ENCODE data around the gene TRMT5.
A peak's percentile ranks its signal among the peaks of the same experiment; 100 is the strongest.

TRMT5 gene

DNA sequence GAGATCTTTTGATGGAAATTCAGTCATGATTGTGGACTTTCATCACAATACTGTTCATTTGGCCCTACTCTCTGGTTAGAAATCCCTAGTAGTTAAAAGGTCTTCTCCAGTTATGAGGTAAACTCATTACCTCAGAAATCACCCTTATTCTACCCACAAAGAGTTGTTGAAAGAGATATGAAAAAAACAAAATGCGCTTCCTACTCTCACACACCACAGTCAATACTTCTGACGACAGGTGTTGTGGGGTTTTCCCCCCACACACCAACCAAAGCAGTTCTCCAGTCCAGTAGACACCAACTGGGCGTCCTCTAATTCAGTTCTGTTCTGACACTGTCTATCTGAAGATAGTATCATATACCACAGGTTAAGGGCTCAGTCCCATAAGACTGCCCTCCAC lies 54.9 kb downstream of the TRMT5 start:
- TF ChIP-seq, protein P1, sequence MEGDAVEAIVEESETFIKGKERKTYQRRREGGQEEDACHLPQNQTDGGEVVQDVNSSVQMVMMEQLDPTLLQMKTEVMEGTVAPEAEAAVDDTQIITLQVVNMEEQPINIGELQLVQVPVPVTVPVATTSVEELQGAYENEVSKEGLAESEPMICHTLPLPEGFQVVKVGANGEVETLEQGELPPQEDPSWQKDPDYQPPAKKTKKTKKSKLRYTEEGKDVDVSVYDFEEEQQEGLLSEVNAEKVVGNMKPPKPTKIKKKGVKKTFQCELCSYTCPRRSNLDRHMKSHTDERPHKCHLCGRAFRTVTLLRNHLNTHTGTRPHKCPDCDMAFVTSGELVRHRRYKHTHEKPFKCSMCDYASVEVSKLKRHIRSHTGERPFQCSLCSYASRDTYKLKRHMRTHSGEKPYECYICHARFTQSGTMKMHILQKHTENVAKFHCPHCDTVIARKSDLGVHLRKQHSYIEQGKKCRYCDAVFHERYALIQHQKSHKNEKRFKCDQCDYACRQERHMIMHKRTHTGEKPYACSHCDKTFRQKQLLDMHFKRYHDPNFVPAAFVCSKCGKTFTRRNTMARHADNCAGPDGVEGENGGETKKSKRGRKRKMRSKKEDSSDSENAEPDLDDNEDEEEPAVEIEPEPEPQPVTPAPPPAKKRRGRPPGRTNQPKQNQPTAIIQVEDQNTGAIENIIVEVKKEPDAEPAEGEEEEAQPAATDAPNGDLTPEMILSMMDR (IDR thresholded peaks at IDR 0.05; ENCODE audit: unreplicated experiment in 3 of 3), result no peak
- Mint-ChIP-seq H3K4me3 (no peak overlapping the region), H3K4me1 (peaks cover 44% of the 10 kb centered on the region), H3K9me3 (no peaks in the 10 kb centered on the region), H3K27ac (peak overlapping the region; percentile 32 to 73 (median 48)), H3K27me3 (ENCODE audit: low read depth) (no peaks in the 10 kb centered on the region), H3K36me3 (ENCODE audit: low read depth) (peaks cover 6% of the 10 kb centered on the region)

DNA sequence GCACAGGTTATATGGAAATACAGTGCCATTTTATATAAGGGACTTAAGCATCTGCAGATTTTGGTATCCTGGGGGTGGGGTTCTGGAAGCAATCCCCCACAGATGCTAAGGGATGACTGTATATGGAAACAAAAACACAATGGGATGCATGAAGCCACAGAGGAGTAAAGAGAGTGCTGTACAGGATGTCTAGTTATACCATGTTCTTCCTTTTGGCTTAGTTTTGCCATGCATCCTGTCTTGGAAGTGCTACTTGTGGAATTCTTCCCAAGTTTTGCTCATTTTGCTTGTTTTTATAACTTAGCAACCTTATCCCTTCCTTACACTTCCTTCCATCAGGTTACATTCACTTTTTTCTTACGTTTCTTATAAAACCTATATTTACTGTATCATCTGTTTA lies 55.6 kb downstream of the TRMT5 start:
- Mint-ChIP-seq H3K27ac (peak overlapping the region in 2 of 3 experiments; percentile 48 to 73), H3K4me1 (peaks cover 37% of the 10 kb centered on the region), H3K9me3 (no peaks in the 10 kb centered on the region), H3K36me3 (ENCODE audit: low read depth) (peaks cover 6% of the 10 kb centered on the region), H3K27me3 (ENCODE audit: low read depth) (no peaks in the 10 kb centered on the region), H3K4me3 (no peak overlapping the region)
- TF ChIP-seq, protein P1 (IDR thresholded peaks at IDR 0.05; ENCODE audit: unreplicated experiment in 3 of 3), result no peak

DNA sequence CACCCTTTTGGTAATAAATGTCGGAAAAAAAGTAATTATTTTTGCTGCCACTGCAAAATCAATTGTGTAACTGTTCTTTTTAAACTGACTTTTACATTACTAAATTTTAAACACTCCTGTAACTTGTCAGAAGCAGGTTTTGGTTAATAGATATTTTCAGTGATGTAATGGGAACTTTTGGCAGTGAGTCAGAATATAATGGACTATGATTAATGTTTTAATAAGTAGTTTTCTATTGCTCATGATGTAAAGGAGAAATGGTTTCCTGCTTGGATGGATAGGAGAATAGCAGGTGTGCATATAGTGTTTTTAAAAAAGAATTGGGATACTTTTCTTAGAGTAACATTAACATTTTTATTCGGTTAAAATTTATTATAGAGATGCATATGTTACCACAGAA lies 58.8 kb downstream of the TRMT5 start:
- H3K27me3 Mint-ChIP-seq (ENCODE audit: low read depth), result no peaks in the 10 kb centered on the region
- peaks cover 28% of the 10 kb centered on the region for H3K4me1 Mint-ChIP-seq
- no peak overlapping the region for H3K4me3 Mint-ChIP-seq
- peaks cover 9% of the 10 kb centered on the region for H3K36me3 Mint-ChIP-seq (ENCODE audit: low read depth)
- H3K9me3 Mint-ChIP-seq, result no peaks in the 10 kb centered on the region
- H3K27ac Mint-ChIP-seq, result peak overlapping the region; percentile 20 to 62 (median 52)
- TF ChIP-seq, protein P1 (IDR thresholded peaks at IDR 0.05; ENCODE audit: unreplicated experiment in 3 of 3), result no peak
